SK-N-MC (cell line): Measurements from ENCODE around the gene TSEN2.

Experiments used
- DNase-seq: peaks from one replicate; pipeline ENCODE4 v3.0.0-alpha.2; 2011; ENCODE audit warnings: low read depth, low spot score
- H3K27ac ChIP-seq: fragments of 200-600 bp; sonication (generic); 2 replicates; pipeline ENCODE4 v1.5.1; 2016; ENCODE audit warnings: mixed run types
- H3K36me3 ChIP-seq: fragments of 200-600 bp; sonication (generic); 2 replicates; pipeline ENCODE4 v1.6.1; 2017; ENCODE audit warnings: antibody characterized with exemption, low read length, mixed read lengths; ENCODE audit not compliant: insufficient read depth
- H3K4me3 ChIP-seq: fragments of 200-600 bp; sonication (generic); 2 replicates; pipeline ENCODE4 v1.5.1; 2016
- H3K9ac ChIP-seq: fragments of 200-600 bp; sonication (generic); 2 replicates; pipeline ENCODE4 v1.8.0; 2017; ENCODE audit warnings: mixed run types, mixed read lengths; ENCODE audit not compliant: insufficient read length
- H3K9me3 ChIP-seq: fragments of 200-600 bp; sonication (generic); 2 replicates; pipeline ENCODE4 v1.6.1; 2017; ENCODE audit warnings: low read depth, mild to moderate bottlenecking, antibody characterized with exemption, low read length, moderate library complexity, mixed read lengths
- EZH2 ChIP-seq: fragments of 200-600 bp; sonication (generic); IDR thresholded peaks from one replicate; pipeline ENCODE4 v1.6.1; 2017; ENCODE audit warnings: antibody characterized with exemption
- FOXP2 ChIP-seq: optimal IDR thresholded peaks from 2 replicates; pipeline ENCODE3; 2011; ENCODE audit warnings: mild to moderate bottlenecking, moderate library complexity; ENCODE audit not compliant: insufficient read depth; ENCODE audit errors: extremely low read length, control extremely low read depth
- POLR2AphosphoS5 ChIP-seq: IDR thresholded peaks from 2 replicates; pipeline ENCODE4 v1.6.1; 2012; ENCODE audit warnings: mild to moderate bottlenecking, low read depth, low read length, borderline replicate concordance

The TSEN2 gene

DNA sequence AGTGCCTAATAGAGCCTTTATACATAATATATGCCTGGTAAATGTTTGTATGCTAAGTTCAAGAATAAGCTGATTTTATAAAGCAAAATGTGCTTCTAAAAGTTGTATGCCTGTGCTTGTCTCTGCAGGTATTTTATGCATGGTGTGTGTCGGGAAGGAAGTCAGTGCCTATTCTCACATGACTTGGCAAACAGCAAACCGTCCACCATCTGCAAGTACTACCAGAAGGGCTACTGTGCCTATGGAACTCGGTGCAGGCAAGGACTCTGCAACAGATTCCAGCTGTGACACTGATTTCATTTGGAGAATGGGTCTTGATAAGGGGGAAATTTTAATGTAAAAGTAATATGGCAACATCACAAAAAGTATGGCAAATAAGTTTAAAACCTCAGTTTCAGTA is 84.5 kb downstream of the TSEN2 start:
- no peak for DNase-seq
- Histone ChIP-seq H3K9me3 (no peaks in the 10 kb centered on the region), H3K9ac (no peak overlapping the region), H3K36me3 (peaks cover 12% of the 10 kb centered on the region; the same call in 1 of the 2 replicates), H3K4me3 (no peak overlapping the region), H3K27ac (no peak overlapping the region)
- no peak for TF ChIP-seq EZH2
- TF ChIP-seq FOXP2: no peak
- TF ChIP-seq POLR2AphosphoS5: no peak

DNA sequence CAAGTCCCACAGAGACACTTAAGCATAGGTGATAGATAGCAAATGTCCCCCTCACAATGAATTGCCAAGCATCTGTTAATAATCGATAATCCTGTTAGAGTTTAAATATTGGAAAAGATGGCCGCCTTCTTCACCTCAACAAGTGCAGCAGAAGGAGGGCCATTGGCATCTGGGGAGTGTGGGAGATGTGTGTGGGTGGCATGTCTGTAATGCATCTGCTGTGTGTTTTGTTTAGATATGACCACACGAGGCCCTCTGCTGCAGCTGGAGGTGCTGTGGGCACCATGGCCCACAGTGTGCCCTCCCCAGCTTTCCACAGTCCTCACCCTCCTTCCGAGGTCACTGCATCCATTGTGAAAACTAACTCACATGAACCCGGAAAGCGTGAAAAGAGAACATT is 85.6 kb downstream of the TSEN2 start:
- TF ChIP-seq POLR2AphosphoS5 (no peak), EZH2 (no peak), FOXP2 (no peak)
- Histone ChIP-seq H3K36me3 (peaks cover 12% of the 10 kb centered on the region; the same call in 1 of the 2 replicates), H3K27ac (no peak overlapping the region), H3K9me3 (no peaks in the 10 kb centered on the region), H3K4me3 (no peak overlapping the region), H3K9ac (no peak overlapping the region)
- no peak for DNase-seq

DNA sequence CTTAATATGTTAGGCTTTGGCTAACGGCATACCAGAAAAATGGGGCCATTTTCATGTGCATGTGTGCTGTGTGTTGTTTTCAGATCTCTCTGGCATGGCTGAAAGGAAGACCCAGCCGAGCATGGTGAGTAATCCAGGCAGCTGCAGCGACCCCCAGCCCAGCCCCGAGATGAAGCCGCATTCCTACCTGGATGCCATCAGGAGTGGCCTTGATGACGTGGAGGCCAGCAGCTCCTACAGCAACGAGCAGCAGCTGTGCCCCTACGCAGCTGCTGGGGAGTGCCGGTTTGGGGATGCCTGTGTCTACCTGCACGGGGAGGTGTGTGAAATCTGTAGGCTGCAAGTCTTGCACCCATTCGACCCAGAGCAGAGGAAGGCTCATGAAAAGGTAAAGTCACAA is 87.7 kb downstream of the TSEN2 start:
- Histone ChIP-seq H3K4me3 (no peak overlapping the region), H3K27ac (no peak overlapping the region), H3K9me3 (no peaks in the 10 kb centered on the region), H3K36me3 (peaks cover 15% of the 10 kb centered on the region; the same call in 1 of the 2 replicates), H3K9ac (no peak overlapping the region)
- no peak for DNase-seq
- TF ChIP-seq FOXP2: no peak
- no peak for TF ChIP-seq POLR2AphosphoS5
- no peak for TF ChIP-seq EZH2

DNA sequence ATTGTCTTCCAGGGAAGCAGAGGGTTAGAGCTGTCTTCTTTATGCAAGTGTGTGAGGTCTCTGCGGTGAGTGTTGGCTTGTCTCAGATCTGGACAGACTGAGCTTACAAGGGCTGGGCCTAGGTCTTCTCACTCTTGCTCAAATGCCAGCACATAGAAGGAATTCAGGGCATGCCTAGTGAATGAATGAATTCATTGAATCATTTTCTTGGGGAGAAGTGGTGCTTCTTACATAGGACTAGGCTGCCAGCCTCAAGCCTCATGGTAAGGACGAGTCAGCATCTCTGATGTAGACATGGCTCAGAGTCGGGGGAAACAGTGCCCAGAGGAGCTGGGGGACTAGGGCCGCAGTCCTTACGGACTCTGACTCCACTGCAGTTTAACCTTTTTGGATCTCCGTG is 89.9 kb downstream of the TSEN2 start:
- no peak overlapping the region for H3K4me3 ChIP-seq
- H3K9me3 ChIP-seq: no peaks in the 10 kb centered on the region
- TF ChIP-seq FOXP2 (no peak), EZH2 (no peak), POLR2AphosphoS5 (no peak)
- no peak for DNase-seq
- no peak overlapping the region for H3K9ac ChIP-seq
- peaks cover 15% of the 10 kb centered on the region; the same call in 1 of the 2 replicates for H3K36me3 ChIP-seq
- no peak overlapping the region for H3K27ac ChIP-seq

DNA sequence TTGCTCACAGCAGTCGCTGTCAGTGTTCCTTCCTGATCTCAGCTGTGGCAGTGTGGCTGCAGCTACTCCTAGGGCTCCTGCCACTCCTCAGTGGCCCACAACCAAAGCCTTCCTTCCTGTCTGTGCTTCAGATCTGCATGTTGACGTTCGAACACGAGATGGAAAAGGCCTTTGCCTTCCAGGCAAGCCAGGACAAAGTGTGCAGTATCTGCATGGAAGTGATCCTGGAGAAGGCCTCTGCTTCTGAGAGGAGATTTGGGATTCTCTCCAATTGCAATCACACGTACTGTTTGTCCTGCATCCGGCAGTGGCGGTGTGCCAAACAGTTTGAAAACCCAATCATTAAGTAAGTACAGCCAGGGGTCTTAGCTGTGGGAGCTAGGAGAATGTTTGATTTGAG is 90.4 kb downstream of the TSEN2 start:
- no peak overlapping the region for H3K27ac ChIP-seq

DNA sequence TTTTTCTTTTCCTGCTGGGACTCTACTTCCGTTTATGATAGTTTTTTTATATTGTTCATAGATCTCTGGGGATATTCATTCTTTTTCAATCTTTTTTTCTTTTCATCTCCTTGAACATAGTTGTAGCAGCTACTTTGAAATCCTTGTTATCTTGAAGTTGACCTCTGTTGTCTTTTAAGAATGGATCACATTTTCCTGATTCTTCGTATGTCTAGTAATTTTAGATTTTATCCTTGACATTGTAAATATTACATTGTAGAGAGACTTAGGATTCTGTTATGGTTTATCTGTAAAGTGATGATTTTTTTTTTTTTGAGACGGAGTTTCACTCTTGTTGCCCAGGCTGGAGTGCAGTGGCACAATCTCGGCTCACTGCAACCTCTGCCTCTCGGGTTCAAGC is 93.1 kb downstream of the TSEN2 start:
- Histone ChIP-seq H3K36me3 (peaks cover 10% of the 10 kb centered on the region; the same call in 1 of the 2 replicates), H3K27ac (no peak overlapping the region), H3K9me3 (no peaks in the 10 kb centered on the region), H3K4me3 (no peak overlapping the region), H3K9ac (no peak overlapping the region)
- no peak for TF ChIP-seq EZH2
- TF ChIP-seq POLR2AphosphoS5: no peak
- no peak for TF ChIP-seq FOXP2
- DNase-seq: no peak

More for the DNA sequence above, 90.4 kb downstream of the TSEN2 start:
- Histone ChIP-seq H3K9ac (no peak overlapping the region), H3K36me3 (peaks cover 15% of the 10 kb centered on the region; the same call in 1 of the 2 replicates), H3K9me3 (no peaks in the 10 kb centered on the region), H3K4me3 (no peak overlapping the region)
- no peak for DNase-seq
- no peak for TF ChIP-seq POLR2AphosphoS5
- no peak for TF ChIP-seq EZH2
- no peak for TF ChIP-seq FOXP2

DNA sequence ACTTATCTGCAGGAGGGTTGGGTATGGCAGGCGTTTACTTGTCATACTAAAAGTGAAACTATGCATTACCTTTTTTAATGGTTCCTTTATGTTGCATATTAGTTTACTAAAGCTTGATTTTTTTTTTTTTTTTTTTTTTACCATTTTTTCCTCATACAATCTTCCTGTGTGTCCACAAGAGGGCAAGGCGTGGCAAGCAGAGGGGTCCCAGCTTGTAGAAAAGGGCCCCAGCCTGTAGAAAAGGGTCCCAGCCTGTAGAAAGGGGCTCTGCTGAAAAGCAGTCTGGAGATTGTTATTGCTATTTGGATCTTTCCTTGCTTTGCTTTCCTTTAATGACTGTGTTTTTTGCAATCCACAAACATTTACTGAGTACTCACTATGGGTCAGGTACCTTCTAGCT is 94.5 kb downstream of the TSEN2 start:
- no peak overlapping the region for H3K4me3 ChIP-seq
- no peaks in the 10 kb centered on the region for H3K9me3 ChIP-seq
- H3K9ac ChIP-seq: no peak overlapping the region
- DNase-seq: no peak
- no peak overlapping the region for H3K27ac ChIP-seq
- TF ChIP-seq EZH2: no peak
- TF ChIP-seq FOXP2: no peak
- no peak for TF ChIP-seq POLR2AphosphoS5
- H3K36me3 ChIP-seq: peaks cover 10% of the 10 kb centered on the region; the same call in 1 of the 2 replicates

DNA sequence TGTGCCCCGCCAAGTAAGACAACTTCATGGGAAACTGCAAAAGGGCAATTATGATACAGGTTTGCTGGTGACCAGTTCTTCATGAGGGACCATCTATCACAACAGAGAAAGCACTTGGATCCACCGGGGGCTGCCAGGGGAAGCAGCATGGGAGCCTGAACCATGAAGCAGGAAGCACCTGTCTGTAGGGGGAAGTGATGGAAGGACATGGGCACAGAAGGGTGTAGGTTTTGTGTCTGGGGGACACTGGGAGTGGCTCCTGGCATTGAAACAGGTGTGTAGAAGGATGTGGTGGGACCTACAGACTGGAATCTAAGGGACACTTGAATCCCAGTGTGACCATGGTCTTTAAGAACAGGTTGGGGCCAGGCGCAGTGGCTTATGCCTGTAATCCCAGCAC is 95.2 kb downstream of the TSEN2 start:
- DNase-seq: no peak
- H3K9me3 ChIP-seq: no peaks in the 10 kb centered on the region
- no peak overlapping the region for H3K4me3 ChIP-seq
- H3K27ac ChIP-seq: no peak overlapping the region
- H3K9ac ChIP-seq: no peak overlapping the region
- TF ChIP-seq FOXP2: no peak
- TF ChIP-seq POLR2AphosphoS5: no peak
- TF ChIP-seq EZH2: no peak
- H3K36me3 ChIP-seq: peaks cover 18% of the 10 kb centered on the region; the same call in 1 of the 2 replicates

DNA sequence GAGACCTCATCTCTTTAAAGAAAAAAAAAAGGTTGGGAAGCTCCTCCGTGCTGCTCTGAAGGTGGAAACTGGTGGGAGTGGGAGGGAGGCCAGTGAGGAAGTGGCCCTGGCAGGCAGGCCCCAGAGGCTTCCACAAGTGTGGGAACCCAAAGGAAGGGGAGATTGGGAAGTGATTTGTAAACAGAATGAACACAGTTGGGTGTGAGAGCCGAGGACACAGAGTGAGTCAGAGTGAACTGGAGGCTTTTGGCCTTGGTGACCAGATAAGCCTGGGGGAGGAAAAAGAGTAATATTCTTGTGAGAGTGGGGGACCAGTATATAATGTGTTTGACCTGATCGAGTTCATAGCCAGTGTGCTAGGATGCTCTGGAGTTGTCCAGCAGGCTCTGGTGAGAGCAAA is 95.6 kb downstream of the TSEN2 start:
- H3K9ac ChIP-seq: no peak overlapping the region
- no peak overlapping the region for H3K4me3 ChIP-seq
- TF ChIP-seq FOXP2 (no peak), EZH2 (no peak), POLR2AphosphoS5 (no peak)
- H3K36me3 ChIP-seq: peaks cover 21% of the 10 kb centered on the region; the same call in 1 of the 2 replicates
- no peaks in the 10 kb centered on the region for H3K9me3 ChIP-seq
- H3K27ac ChIP-seq: no peak overlapping the region
- no peak for DNase-seq
